SK-N-SH (cell line): ENCODE data around the gene TRAF2.

Source experiments
- CTCF ChIP-seq: fragments of 200-600 bp; sonication (generic); IDR thresholded peaks from 2 replicates; pipeline ENCODE4 v1.6.1; 2017; ENCODE audit warnings: antibody characterized with exemption, mild to moderate bottlenecking, moderate library complexity
- EP300 ChIP-seq, 2 experiments: IDR thresholded peaks; 2 replicates each; pipeline versions ENCODE4 v1.4.0 to v1.6.1; 2012; ENCODE audit warnings: borderline replicate concordance in 1 of 2, low read depth in 1 of 2, low read length in 1 of 2
- SIN3A ChIP-seq: IDR thresholded peaks from 2 replicates; pipeline ENCODE4 v1.6.1; 2012; ENCODE audit warnings: low read depth, mild to moderate bottlenecking, low read length, moderate library complexity, borderline replicate concordance
- USF1 ChIP-seq: IDR thresholded peaks from 2 replicates; pipeline ENCODE4 v1.4.0; 2012; ENCODE audit warnings: low read depth, borderline replicate concordance
- YY1 ChIP-seq: IDR thresholded peaks from 2 replicates; pipeline ENCODE4 v1.4.0; 2012; ENCODE audit warnings: low read depth, mild to moderate bottlenecking
- TF ChIP-seq, protein P1 (sequence below): IDR thresholded peaks from 2 replicates; pipeline ENCODE4 v1.6.1; 2012; ENCODE audit warnings: mild to moderate bottlenecking, low read depth, low read length, moderate library complexity
- TF ChIP-seq, protein P2 (sequence below): fragments of 150-350 bp; IDR thresholded peaks from 2 replicates; pipeline ENCODE4 v1.6.1; 2017; ENCODE audit warnings: antibody characterized with exemption, low read length, low read depth, borderline replicate concordance

DNA sequence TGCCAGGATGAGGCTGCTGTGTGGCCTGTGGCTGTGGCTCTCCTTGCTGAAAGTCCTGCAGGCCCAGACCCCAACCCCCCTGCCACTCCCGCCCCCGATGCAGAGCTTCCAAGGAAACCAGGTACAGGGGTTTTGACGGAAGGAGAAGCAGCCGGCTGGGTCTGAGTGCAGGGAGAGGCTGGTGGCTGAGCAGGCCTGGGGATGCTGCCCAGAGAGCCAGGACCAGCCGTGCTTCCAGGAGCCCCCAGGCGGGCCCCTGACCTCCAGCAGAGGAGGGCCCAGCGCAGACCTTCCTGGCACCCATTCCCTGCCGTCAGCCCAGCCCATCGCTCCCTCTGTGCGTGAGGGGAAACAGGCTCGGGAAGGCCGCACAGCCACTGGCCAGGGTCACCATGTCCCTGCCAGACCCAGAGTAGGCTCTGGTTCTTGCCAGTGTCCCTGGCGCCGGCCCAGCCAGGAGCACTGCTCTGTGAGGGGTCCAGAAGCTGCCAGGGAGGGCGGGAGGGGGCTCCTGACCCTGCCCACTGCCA is 66.1 kb downstream of the TRAF2 start:
- TF ChIP-seq YY1 (no peak), CTCF (no peak), EP300 (IDR thresholded peaks at IDR 0.05; ENCODE audit: borderline replicate concordance in 1 of 2, low read depth in 1 of 2, low read length in 1 of 2) (no peak), USF1 (no peak), SIN3A (no peak)
- TF ChIP-seq, protein P1, sequence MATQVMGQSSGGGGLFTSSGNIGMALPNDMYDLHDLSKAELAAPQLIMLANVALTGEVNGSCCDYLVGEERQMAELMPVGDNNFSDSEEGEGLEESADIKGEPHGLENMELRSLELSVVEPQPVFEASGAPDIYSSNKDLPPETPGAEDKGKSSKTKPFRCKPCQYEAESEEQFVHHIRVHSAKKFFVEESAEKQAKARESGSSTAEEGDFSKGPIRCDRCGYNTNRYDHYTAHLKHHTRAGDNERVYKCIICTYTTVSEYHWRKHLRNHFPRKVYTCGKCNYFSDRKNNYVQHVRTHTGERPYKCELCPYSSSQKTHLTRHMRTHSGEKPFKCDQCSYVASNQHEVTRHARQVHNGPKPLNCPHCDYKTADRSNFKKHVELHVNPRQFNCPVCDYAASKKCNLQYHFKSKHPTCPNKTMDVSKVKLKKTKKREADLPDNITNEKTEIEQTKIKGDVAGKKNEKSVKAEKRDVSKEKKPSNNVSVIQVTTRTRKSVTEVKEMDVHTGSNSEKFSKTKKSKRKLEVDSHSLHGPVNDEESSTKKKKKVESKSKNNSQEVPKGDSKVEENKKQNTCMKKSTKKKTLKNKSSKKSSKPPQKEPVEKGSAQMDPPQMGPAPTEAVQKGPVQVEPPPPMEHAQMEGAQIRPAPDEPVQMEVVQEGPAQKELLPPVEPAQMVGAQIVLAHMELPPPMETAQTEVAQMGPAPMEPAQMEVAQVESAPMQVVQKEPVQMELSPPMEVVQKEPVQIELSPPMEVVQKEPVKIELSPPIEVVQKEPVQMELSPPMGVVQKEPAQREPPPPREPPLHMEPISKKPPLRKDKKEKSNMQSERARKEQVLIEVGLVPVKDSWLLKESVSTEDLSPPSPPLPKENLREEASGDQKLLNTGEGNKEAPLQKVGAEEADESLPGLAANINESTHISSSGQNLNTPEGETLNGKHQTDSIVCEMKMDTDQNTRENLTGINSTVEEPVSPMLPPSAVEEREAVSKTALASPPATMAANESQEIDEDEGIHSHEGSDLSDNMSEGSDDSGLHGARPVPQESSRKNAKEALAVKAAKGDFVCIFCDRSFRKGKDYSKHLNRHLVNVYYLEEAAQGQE = no peak
- TF ChIP-seq, protein P2, sequence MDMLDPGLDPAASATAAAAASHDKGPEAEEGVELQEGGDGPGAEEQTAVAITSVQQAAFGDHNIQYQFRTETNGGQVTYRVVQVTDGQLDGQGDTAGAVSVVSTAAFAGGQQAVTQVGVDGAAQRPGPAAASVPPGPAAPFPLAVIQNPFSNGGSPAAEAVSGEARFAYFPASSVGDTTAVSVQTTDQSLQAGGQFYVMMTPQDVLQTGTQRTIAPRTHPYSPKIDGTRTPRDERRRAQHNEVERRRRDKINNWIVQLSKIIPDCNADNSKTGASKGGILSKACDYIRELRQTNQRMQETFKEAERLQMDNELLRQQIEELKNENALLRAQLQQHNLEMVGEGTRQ = no peak
